Activated naive CD8-positive, alpha-beta T cell treated with anti-CD3 and anti-CD28 coated beads for 36 hours (primary cell): Measurements from ENCODE around the gene ZNF71. TPM values are rescaled to one million over a fixed set of nuclear protein-coding genes. Genes with fewer than 3 reads are reported as not detected.

ENCODE experiments used
- DNase-seq: peaks from one replicate; pipeline ENCODE4 v3.0.0; 2021
- H3K27ac Mint-ChIP-seq: one replicate; pipeline ENCODE4 v1.8.0; 2022; ENCODE audit warnings: mild to moderate bottlenecking, moderate library complexity, mixed read lengths
- H3K27me3 Mint-ChIP-seq: one replicate; pipeline ENCODE4 v1.8.0; 2022; ENCODE audit warnings: mild to moderate bottlenecking, mixed read lengths
- H3K36me3 Mint-ChIP-seq: one replicate; pipeline ENCODE4 v1.8.0; 2021; ENCODE audit warnings: mild to moderate bottlenecking, mixed read lengths
- H3K4me1 Mint-ChIP-seq: one replicate; pipeline ENCODE4 v1.8.0; 2021; ENCODE audit warnings: mixed read lengths
- H3K4me3 Mint-ChIP-seq: one replicate; pipeline ENCODE4 v1.8.0; 2022; ENCODE audit warnings: mild to moderate bottlenecking, moderate library complexity, mixed read lengths
- H3K9me3 Mint-ChIP-seq: one replicate; pipeline ENCODE4 v1.8.0; 2022; ENCODE audit warnings: mixed read lengths
- total RNA-seq, 2 experiments: library from RNA; stranded (reverse); gene quantifications; one replicate each; pipeline ENCODE4 v1.2.3, GENCODE V29; 2021

Gene ZNF71
- 1 to 10 TPM; 5.4 TPM for total RNA-seq

GRCh38 chr19:56594783-56595547 lies at the start of gene ZNF71:
Gene ZNF71, plus strand, starts transcription at chr19:56595302. Its CDS starts 6,257 bp downstream, at chr19:56601559.
- H3K4me1 Mint-ChIP-seq: peaks cover 15% of the 10 kb centered on the region
- DNase-seq: peak; percentile 91
- no peaks in the 10 kb centered on the region for H3K27me3 Mint-ChIP-seq
- peak within 1 kb of the TSS; percentile 94 for H3K4me3 Mint-ChIP-seq
- H3K27ac Mint-ChIP-seq: peak within 1 kb of the TSS; percentile 83
- H3K9me3 Mint-ChIP-seq: peaks cover 35% of the 10 kb centered on the region
- peaks cover 45% of the 10 kb centered on the region for H3K36me3 Mint-ChIP-seq

GRCh38 chr19:56547535-56547934 lies 47.6 kb upstream of the ZNF71 start:
- peaks cover 42% of the 10 kb centered on the region for H3K9me3 Mint-ChIP-seq
- H3K36me3 Mint-ChIP-seq: peaks cover 77% of the 10 kb centered on the region
- DNase-seq: no peak
- no peak overlapping the region for H3K27ac Mint-ChIP-seq
- H3K4me1 Mint-ChIP-seq: peaks cover 3% of the 10 kb centered on the region
- no peaks in the 10 kb centered on the region for H3K27me3 Mint-ChIP-seq
- no peak overlapping the region for H3K4me3 Mint-ChIP-seq

- DNase-seq: no peak
- Mint-ChIP-seq H3K27me3 (no peaks in the 10 kb centered on the region), H3K36me3 (peaks cover 61% of the 10 kb centered on the region), H3K4me1 (no peaks in the 10 kb centered on the region), H3K4me3 (no peak overlapping the region), H3K9me3 (peaks cover 62% of the 10 kb centered on the region), H3K27ac (no peak overlapping the region)
Measured at GRCh38 chr19:56554272-56554869, 40.7 kb upstream of the ZNF71 start.

- DNase-seq: no peak
- H3K9me3 Mint-ChIP-seq: peaks cover 61% of the 10 kb centered on the region
- no peak overlapping the region for H3K4me3 Mint-ChIP-seq
- peaks cover 6% of the 10 kb centered on the region for H3K4me1 Mint-ChIP-seq
- no peak overlapping the region for H3K27ac Mint-ChIP-seq
- H3K27me3 Mint-ChIP-seq: no peaks in the 10 kb centered on the region
- H3K36me3 Mint-ChIP-seq: peaks cover 56% of the 10 kb centered on the region
Measured at GRCh38 chr19:56562766-56563165, 32.3 kb upstream of the ZNF71 start.

GRCh38 chr19:56566904-56567273 lies 28.2 kb upstream of the ZNF71 start:
- Mint-ChIP-seq H3K4me3 (peak overlapping the region; percentile 88), H3K27ac (peak overlapping the region; percentile 87), H3K36me3 (peaks cover 83% of the 10 kb centered on the region), H3K4me1 (peaks cover 10% of the 10 kb centered on the region), H3K9me3 (peaks cover 55% of the 10 kb centered on the region), H3K27me3 (no peaks in the 10 kb centered on the region)
- peak; percentile 39 for DNase-seq

GRCh38 chr19:56567274-56568120 lies 27.6 kb upstream of the ZNF71 start, which contains the start of gene ZNF470:
Gene ZNF470, plus strand, starts transcription at chr19:56567468. Its CDS starts 2,844 bp downstream, at chr19:56570312.
- Mint-ChIP-seq H3K27ac (peak within 1 kb of the TSS; percentile 87), H3K9me3 (peaks cover 52% of the 10 kb centered on the region), H3K4me1 (peaks cover 10% of the 10 kb centered on the region), H3K36me3 (peaks cover 83% of the 10 kb centered on the region), H3K4me3 (peak within 1 kb of the TSS; percentile 88), H3K27me3 (no peaks in the 10 kb centered on the region)
- peak; percentile 90 for DNase-seq

GRCh38 chr19:56572589-56572988 lies 22.5 kb upstream of the ZNF71 start:
- Mint-ChIP-seq H3K4me1 (peaks cover 6% of the 10 kb centered on the region), H3K27ac (no peak overlapping the region), H3K9me3 (peaks cover 64% of the 10 kb centered on the region), H3K4me3 (no peak overlapping the region), H3K36me3 (peaks cover 94% of the 10 kb centered on the region), H3K27me3 (no peaks in the 10 kb centered on the region)
- DNase-seq: no peak

GRCh38 chr19:56573914-56574313 lies 21.2 kb upstream of the ZNF71 start:
- H3K27me3 Mint-ChIP-seq: no peaks in the 10 kb centered on the region
- peaks cover 65% of the 10 kb centered on the region for H3K9me3 Mint-ChIP-seq
- no peak overlapping the region for H3K4me3 Mint-ChIP-seq
- peaks cover 88% of the 10 kb centered on the region for H3K36me3 Mint-ChIP-seq
- DNase-seq: no peak
- no peaks in the 10 kb centered on the region for H3K4me1 Mint-ChIP-seq
- H3K27ac Mint-ChIP-seq: no peak overlapping the region

GRCh38 chr19:56577719-56578602 lies 17.1 kb upstream of the ZNF71 start:
- H3K27me3 Mint-ChIP-seq: no peaks in the 10 kb centered on the region
- H3K4me3 Mint-ChIP-seq: no peak overlapping the region
- H3K4me1 Mint-ChIP-seq: no peaks in the 10 kb centered on the region
- H3K36me3 Mint-ChIP-seq: peaks cover 70% of the 10 kb centered on the region
- H3K27ac Mint-ChIP-seq: no peak overlapping the region
- no peak for DNase-seq
- peaks cover 64% of the 10 kb centered on the region for H3K9me3 Mint-ChIP-seq

GRCh38 chr19:56594446-56594782 lies 688 bp upstream of the ZNF71 start:
- Mint-ChIP-seq H3K36me3 (peaks cover 41% of the 10 kb centered on the region), H3K27ac (peak overlapping the region; percentile 75), H3K4me1 (peaks cover 15% of the 10 kb centered on the region), H3K27me3 (no peaks in the 10 kb centered on the region), H3K4me3 (peak overlapping the region; percentile 94), H3K9me3 (peaks cover 34% of the 10 kb centered on the region)
- no peak for DNase-seq

- Mint-ChIP-seq H3K4me1 (peaks cover 15% of the 10 kb centered on the region), H3K27me3 (no peaks in the 10 kb centered on the region), H3K4me3 (peak overlapping the region; percentile 94), H3K27ac (peak overlapping the region; percentile 83), H3K36me3 (peaks cover 46% of the 10 kb centered on the region), H3K9me3 (peaks cover 32% of the 10 kb centered on the region)
- no peak for DNase-seq
Measured at GRCh38 chr19:56595548-56595899, 422 bp downstream of the ZNF71 start.

GRCh38 chr19:56596676-56597075 lies 1.6 kb downstream of the ZNF71 start:
- DNase-seq: no peak

GRCh38 chr19:56597696-56598095 lies 2.6 kb downstream of the ZNF71 start:
- peaks cover 40% of the 10 kb centered on the region for H3K9me3 Mint-ChIP-seq
- DNase-seq: no peak
- H3K4me1 Mint-ChIP-seq: peaks cover 15% of the 10 kb centered on the region
- H3K27ac Mint-ChIP-seq: no peak overlapping the region
- H3K36me3 Mint-ChIP-seq: peaks cover 63% of the 10 kb centered on the region
- no peak overlapping the region for H3K4me3 Mint-ChIP-seq
- no peaks in the 10 kb centered on the region for H3K27me3 Mint-ChIP-seq

More at GRCh38 chr19:56596676-56597075, 1.6 kb downstream of the ZNF71 start:
- H3K27ac Mint-ChIP-seq: no peak overlapping the region
- H3K27me3 Mint-ChIP-seq: no peaks in the 10 kb centered on the region
- no peak overlapping the region for H3K4me3 Mint-ChIP-seq
- H3K4me1 Mint-ChIP-seq: peaks cover 15% of the 10 kb centered on the region
- H3K36me3 Mint-ChIP-seq: peaks cover 54% of the 10 kb centered on the region
- peaks cover 37% of the 10 kb centered on the region for H3K9me3 Mint-ChIP-seq

GRCh38 chr19:56601375-56601774 lies 6.3 kb downstream of the ZNF71 start:
- Mint-ChIP-seq H3K36me3 (peaks cover 84% of the 10 kb centered on the region), H3K27me3 (no peaks in the 10 kb centered on the region), H3K27ac (no peak overlapping the region), H3K4me3 (no peak overlapping the region), H3K9me3 (peaks cover 45% of the 10 kb centered on the region), H3K4me1 (no peaks in the 10 kb centered on the region)
- no peak for DNase-seq
